BJ (cell line): ENCODE data around the gene IL17B. TPM values are rescaled to one million over a fixed set of nuclear protein-coding genes. Genes with fewer than 3 reads are reported as not detected.

Source experiments
- CTCF ChIA-PET: fragments of 350-600 bp; formaldehyde crosslinking; extraction: SDS; loops from one replicate; lab custom pipeline; 2021; ENCODE audit warnings: antibody characterized with exemption, inconsistent platforms; lab: Yijun Ruan, JAX
- POLR2A ChIA-PET: fragments of 300-600 bp; sonication (Branson Sonifier 250); formaldehyde crosslinking; extraction: SDS; loops from one replicate; lab custom pipeline; 2021; ENCODE audit warnings: antibody characterized with exemption; lab: Charles Lee
- DNase-seq: peaks from one replicate; pipeline ENCODE4 v3.0.0-alpha.2; 2011; ENCODE audit warnings: low read depth
- H3K27me3 ChIP-seq: 2 replicates; pipeline ENCODE4 v1.6.0; 2011; ENCODE audit warnings: low read length; ENCODE audit not compliant: control insufficient read depth, insufficient read depth
- H3K36me3 ChIP-seq: 2 replicates; pipeline ENCODE4 v1.5.1; 2011; ENCODE audit warnings: low read length; ENCODE audit not compliant: control insufficient read depth, insufficient read depth
- H3K4me3 ChIP-seq: 2 replicates; pipeline ENCODE4 v1.5.1; 2011; ENCODE audit warnings: low read depth, mild to moderate bottlenecking, control low read depth, low read length
- polyA plus RNA-seq: library from polyadenylated mRNA; depleted of rRNA; stranded (reverse); fragments of >200 nt; gene quantifications from 2 replicates; pipeline ENCODE4 v1.2.3, GENCODE V29; 2011
- TF ChIP-seq, protein P1 (sequence below): IDR thresholded peaks from 2 replicates; pipeline ENCODE4 v1.5.1; 2011; ENCODE audit warnings: low read depth, mild to moderate bottlenecking, control low read depth, inconsistent platforms, low read length, moderate library complexity; ENCODE audit not compliant: insufficient read depth

IL17B gene
- polyA plus RNA-seq, 1 experiment = 0.90 TPM

DNA sequence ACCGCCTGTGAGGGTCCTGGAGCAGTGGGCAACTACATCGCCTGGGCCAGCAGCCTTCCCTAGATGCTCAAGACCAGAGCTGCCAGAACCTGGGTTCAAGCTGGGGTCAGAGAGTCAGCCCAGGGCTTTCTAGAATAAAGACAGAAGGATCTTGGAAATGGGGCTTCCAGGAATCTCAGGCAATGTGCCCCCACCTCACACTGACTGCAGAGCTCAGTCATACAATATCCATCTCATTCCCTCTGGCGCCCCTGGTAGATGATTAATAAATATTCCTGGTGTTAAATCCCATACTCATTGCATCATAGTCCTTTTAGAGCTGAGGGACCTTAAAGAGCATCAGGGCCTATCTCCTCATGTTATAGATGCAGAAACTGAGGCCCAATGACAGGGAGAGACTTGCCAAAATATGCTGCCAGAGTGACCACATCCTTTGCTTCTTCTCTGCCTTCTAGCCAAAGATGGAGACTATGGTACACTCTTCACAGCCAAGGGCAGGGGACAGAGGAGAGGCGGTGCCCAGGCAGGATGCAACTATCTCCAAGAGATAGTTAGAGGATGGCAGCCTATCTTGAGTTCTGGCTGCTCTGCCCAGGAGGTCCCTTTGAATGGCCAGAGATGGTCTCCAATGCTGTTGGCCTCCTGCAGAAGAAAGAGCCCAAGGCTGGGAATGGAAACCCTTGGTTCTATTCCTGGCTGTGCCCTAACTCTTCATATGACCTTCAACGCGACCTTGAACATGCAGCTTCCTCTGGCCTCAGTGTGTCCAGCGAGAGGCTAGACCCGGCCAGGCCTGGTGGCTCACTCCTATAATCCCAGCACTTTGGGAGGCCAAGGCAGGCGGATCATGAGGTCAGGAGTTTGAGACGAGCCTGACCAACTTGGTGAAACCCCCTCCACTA is 36.2 kb upstream of the IL17B start:
- Histone ChIP-seq H3K27me3 (no peaks in the 10 kb centered on the region), H3K4me3 (no peak overlapping the region), H3K36me3 (peaks cover 55% of the 10 kb centered on the region)
- POLR2A ChIA-PET = interaction anchor here (2.0 kb wide), 1 partner anchor 8 kb away, joined by 6 read pairs; no protein-coding TSS in a partner anchor
- TF ChIP-seq, protein P1, sequence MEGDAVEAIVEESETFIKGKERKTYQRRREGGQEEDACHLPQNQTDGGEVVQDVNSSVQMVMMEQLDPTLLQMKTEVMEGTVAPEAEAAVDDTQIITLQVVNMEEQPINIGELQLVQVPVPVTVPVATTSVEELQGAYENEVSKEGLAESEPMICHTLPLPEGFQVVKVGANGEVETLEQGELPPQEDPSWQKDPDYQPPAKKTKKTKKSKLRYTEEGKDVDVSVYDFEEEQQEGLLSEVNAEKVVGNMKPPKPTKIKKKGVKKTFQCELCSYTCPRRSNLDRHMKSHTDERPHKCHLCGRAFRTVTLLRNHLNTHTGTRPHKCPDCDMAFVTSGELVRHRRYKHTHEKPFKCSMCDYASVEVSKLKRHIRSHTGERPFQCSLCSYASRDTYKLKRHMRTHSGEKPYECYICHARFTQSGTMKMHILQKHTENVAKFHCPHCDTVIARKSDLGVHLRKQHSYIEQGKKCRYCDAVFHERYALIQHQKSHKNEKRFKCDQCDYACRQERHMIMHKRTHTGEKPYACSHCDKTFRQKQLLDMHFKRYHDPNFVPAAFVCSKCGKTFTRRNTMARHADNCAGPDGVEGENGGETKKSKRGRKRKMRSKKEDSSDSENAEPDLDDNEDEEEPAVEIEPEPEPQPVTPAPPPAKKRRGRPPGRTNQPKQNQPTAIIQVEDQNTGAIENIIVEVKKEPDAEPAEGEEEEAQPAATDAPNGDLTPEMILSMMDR = no peak
- CTCF ChIA-PET = interaction anchor here (1.4 to 3.6 kb wide), 4 partner anchors 10 to 47 kb away, joined by 4 to 18 read pairs (median 6); no protein-coding TSS in a partner anchor
- DNase-seq = no peak

- TF ChIP-seq, protein P1 = no peak
- Histone ChIP-seq H3K36me3 (peaks cover 50% of the 10 kb centered on the region), H3K4me3 (no peak overlapping the region), H3K27me3 (no peaks in the 10 kb centered on the region)
- CTCF ChIA-PET = interaction anchor here (1.1 to 1.4 kb wide), 2 partner anchors 32 to 47 kb away, joined by 4 to 5 read pairs; no protein-coding TSS in a partner anchor
- no peak for DNase-seq
- POLR2A ChIA-PET = no interaction called here
Measured at GRCh38 chr5:149414405-149415065, 35.4 kb upstream of the IL17B start.

GRCh38 chr5:149413477-149414210 is 34.6 kb upstream of the IL17B start:
- POLR2A ChIA-PET = no interaction called here
- CTCF ChIA-PET = interaction anchor here (1.1 to 1.8 kb wide), 3 partner anchors 31 to 46 kb away, joined by 4 to 6 read pairs (median 5); no protein-coding TSS in a partner anchor
- Histone ChIP-seq H3K27me3 (no peaks in the 10 kb centered on the region), H3K36me3 (peaks cover 47% of the 10 kb centered on the region), H3K4me3 (no peak overlapping the region)
- DNase-seq = no peak
- TF ChIP-seq, protein P1 = no peak

- no peaks in the 10 kb centered on the region for H3K27me3 ChIP-seq
- ChIA-PET POLR2A (interaction anchor here (0.6 kb wide), 1 partner anchor 166 kb away, joined by 7 read pairs; no protein-coding TSS in a partner anchor), CTCF (interaction anchor here (0.5 to 1.8 kb wide), 4 partner anchors 31 to 1614 kb away, joined by 3 to 6 read pairs (median 4); no protein-coding TSS in a partner anchor)
- H3K4me3 ChIP-seq = peak overlapping the region; percentile 9; the same call in 1 of the 2 replicates
- peaks cover 44% of the 10 kb centered on the region for H3K36me3 ChIP-seq
- DNase-seq = no peak
- TF ChIP-seq, protein P1 = no peak
Measured at GRCh38 chr5:149412783-149413476, 33.8 kb upstream of the IL17B start.
